HepG2 (cell line): Measurements from ENCODE around the gene C2orf49. TPM values are rescaled to one million over a fixed set of nuclear protein-coding genes. Genes with fewer than 3 reads are reported as not detected.

Experiments
- AFF4 ChIP-seq: sonication (generic); formaldehyde crosslinking; IDR thresholded peaks from 2 replicates; pipeline ENCODE4 v1.4.0; 2020; ENCODE audit warnings: missing genetic modification reagents
- ARNT ChIP-seq: fragments of 450-650 bp; IDR thresholded peaks from 2 replicates; pipeline ENCODE4 v1.6.1; 2017
- CBX5 ChIP-seq: sonication (generic); formaldehyde crosslinking; IDR thresholded peaks from 2 replicates; pipeline ENCODE4 v1.4.0; 2020; ENCODE audit warnings: missing genetic modification reagents, borderline replicate concordance
- FOXC1 ChIP-seq: sonication (generic); formaldehyde crosslinking; IDR thresholded peaks from 2 replicates; pipeline ENCODE4 v1.8.0; 2022; ENCODE audit warnings: mild to moderate bottlenecking, missing genetic modification reagents, borderline replicate concordance
- HCFC1 ChIP-seq: fragments of 150-350 bp; IDR thresholded peaks from 2 replicates; pipeline ENCODE4 v1.6.1; 2014; ENCODE audit warnings: low read depth, low read length
- HOXA3 ChIP-seq: sonication (generic); formaldehyde crosslinking; IDR thresholded peaks from 2 replicates; pipeline ENCODE4 v1.5.0; 2020; ENCODE audit warnings: missing genetic modification reagents
- MTA3 ChIP-seq: sonication (generic); formaldehyde crosslinking; IDR thresholded peaks from 2 replicates; pipeline ENCODE4 v1.4.0; 2020; ENCODE audit warnings: missing genetic modification reagents
- NFRKB ChIP-seq: fragments of 450-650 bp; IDR thresholded peaks from 2 replicates; pipeline ENCODE4 v1.6.1; 2017
- POLR2G ChIP-seq: fragments of 200-400 bp; formaldehyde crosslinking; IDR thresholded peaks from 2 replicates; pipeline ENCODE4 v1.6.1; 2018; ENCODE audit warnings: mild to moderate bottlenecking, low read depth, low read length, moderate library complexity
- PTBP1 ChIP-seq: fragments of 200-400 bp; formaldehyde crosslinking; IDR thresholded peaks from 2 replicates; pipeline ENCODE4 v1.6.1; 2018; ENCODE audit warnings: low read length, low read depth; ENCODE audit not compliant: poor library complexity, severe bottlenecking
- RFX1 ChIP-seq: fragments of 450-650 bp; IDR thresholded peaks from 2 replicates; pipeline ENCODE4 v1.6.1; 2017
- TAF15 ChIP-seq: fragments of 200-400 bp; formaldehyde crosslinking; IDR thresholded peaks from one replicate; pipeline ENCODE4 v1.6.1; 2018; ENCODE audit warnings: mild to moderate bottlenecking, low read depth, low read length; ENCODE audit not compliant: poor library complexity, severe bottlenecking
- ZC3H4 ChIP-seq: sonication (generic); formaldehyde crosslinking; IDR thresholded peaks from 2 replicates; pipeline ENCODE4 v1.4.0; 2020; ENCODE audit warnings: missing genetic modification reagents, borderline replicate concordance
- ZFP1 ChIP-seq: IDR thresholded peaks from 2 replicates; pipeline ENCODE4 v1.6.1; 2016
- ZFP36L1 ChIP-seq: sonication (generic); formaldehyde crosslinking; IDR thresholded peaks from 2 replicates; pipeline ENCODE4 v1.8.0; 2022; ENCODE audit warnings: mild to moderate bottlenecking, missing genetic modification reagents, moderate library complexity
- ZFP41 ChIP-seq: sonication (generic); formaldehyde crosslinking; IDR thresholded peaks from 2 replicates; pipeline ENCODE4 v1.4.0; 2020; ENCODE audit warnings: mild to moderate bottlenecking, missing genetic modification reagents, borderline replicate concordance
- ZNF138 ChIP-seq: sonication (generic); formaldehyde crosslinking; IDR thresholded peaks from 2 replicates; pipeline ENCODE4 v1.5.0; 2020; ENCODE audit warnings: mild to moderate bottlenecking, low read depth, missing genetic modification reagents
- ZNF564 ChIP-seq: sonication (generic); formaldehyde crosslinking; IDR thresholded peaks from 2 replicates; pipeline ENCODE4 v1.8.1; 2023; ENCODE audit warnings: mild to moderate bottlenecking, missing genetic modification reagents
- ZNF782 ChIP-seq: sonication (generic); formaldehyde crosslinking; IDR thresholded peaks from 2 replicates; pipeline ENCODE4 v1.4.0; 2020; ENCODE audit warnings: missing genetic modification reagents, mild to moderate bottlenecking, borderline replicate concordance
- ZNF878 ChIP-seq: sonication (generic); formaldehyde crosslinking; IDR thresholded peaks from 2 replicates; pipeline ENCODE4 v1.8.1; 2023; ENCODE audit warnings: mild to moderate bottlenecking, missing genetic modification reagents, moderate library complexity
- polyA plus RNA-seq, 8 experiments: library from polyadenylated mRNA; depleted of rRNA in 3 of 8; stranded (reverse) in 7 of 8; unstranded in 1 of 8; fragments of >200 nt; fragmentation: Illumina TruSeq in 4 of 8; extraction: Trizol in 4 of 8; gene quantifications; 2 replicates each; pipeline versions ENCODE4 v1.2.1 to v1.2.3, GENCODE V29; 2011 to 2016; ENCODE audit warnings: low read depth in 4 of 8, missing spikeins in 1 of 8, mixed read lengths in 1 of 8; ENCODE audit not compliant: insufficient read depth in 1 of 8
- total RNA-seq, 5 experiments: library from RNA; depleted of rRNA; stranded (reverse); fragments of >200 nt; fragmentation: Illumina TruSeq; extraction: Trizol; gene quantifications; 2 replicates each; pipeline ENCODE4 v1.2.3, GENCODE V29; 2016; ENCODE audit warnings: low read depth in 1 of 5
- TF ChIP-seq, protein P1 (sequence below): sonication (generic); formaldehyde crosslinking; IDR thresholded peaks from 2 replicates; pipeline ENCODE4 v1.8.0; 2022; ENCODE audit warnings: missing genetic modification reagents, mild to moderate bottlenecking, moderate library complexity, borderline replicate concordance
- TF ChIP-seq, protein P2 (sequence below): sonication (generic); IDR thresholded peaks from 2 replicates; pipeline ENCODE4 v1.6.1; 2016; ENCODE audit warnings: low read depth, borderline replicate concordance
- TF ChIP-seq, protein P3 (sequence below): sonication (generic); formaldehyde crosslinking; IDR thresholded peaks from 2 replicates; pipeline ENCODE4 v1.4.0; 2020; ENCODE audit warnings: mild to moderate bottlenecking, missing genetic modification reagents

The C2orf49 gene
- total and polyA plus RNA-seq, 2 of the 13 experiments (the other 11 are each of a cell fraction or from before 2014, with no cell fraction given), result 24.7 to 28.8 TPM

DNA sequence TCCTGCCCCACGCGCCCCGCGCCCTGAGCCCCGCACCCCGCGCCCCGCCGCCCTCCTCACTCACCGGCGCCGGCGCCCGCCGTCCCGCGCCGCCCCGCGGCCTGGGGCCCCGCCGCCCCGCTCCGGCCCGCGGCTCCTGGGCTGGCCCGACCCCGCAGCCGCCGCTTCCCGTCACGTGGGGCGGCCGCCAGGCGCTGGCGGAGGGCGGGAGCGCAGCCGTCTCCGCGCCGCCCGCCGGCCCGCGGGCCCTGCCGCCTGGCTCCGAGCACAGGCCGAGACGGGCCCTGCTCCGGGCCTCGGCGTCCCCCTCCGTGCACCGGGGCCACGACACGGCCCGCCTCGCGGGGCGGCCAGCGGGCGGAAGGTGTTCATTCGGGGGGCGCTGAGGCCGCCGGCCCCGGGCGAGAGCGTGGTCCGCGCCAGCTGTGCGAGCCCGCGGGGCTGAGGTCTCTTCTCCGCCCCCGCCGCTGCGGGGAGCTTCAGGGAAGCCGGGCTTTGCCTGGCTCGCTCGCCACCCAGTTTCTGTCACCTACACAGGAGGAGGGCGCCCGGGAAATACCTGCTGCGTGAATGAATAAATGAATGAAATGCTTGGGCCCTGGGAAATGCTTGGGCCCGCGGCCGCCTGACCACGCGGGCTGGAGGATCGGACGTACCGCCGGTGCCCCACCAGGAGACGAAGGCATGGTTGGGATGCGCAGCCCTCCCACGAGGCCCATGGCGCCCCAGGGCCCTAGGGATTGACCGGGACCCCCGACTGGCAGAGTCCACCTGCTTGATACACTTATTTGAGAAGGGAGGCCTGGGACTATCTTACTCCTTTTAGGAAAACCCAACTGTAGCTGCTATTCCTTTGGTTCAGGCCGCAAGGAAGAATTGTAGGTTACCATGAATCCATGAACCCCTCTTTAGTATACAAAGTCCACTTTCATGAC, 7.5 kb upstream of the C2orf49 start, which contains the start of gene TGFBRAP1 (continued):
- TF ChIP-seq, protein P1, sequence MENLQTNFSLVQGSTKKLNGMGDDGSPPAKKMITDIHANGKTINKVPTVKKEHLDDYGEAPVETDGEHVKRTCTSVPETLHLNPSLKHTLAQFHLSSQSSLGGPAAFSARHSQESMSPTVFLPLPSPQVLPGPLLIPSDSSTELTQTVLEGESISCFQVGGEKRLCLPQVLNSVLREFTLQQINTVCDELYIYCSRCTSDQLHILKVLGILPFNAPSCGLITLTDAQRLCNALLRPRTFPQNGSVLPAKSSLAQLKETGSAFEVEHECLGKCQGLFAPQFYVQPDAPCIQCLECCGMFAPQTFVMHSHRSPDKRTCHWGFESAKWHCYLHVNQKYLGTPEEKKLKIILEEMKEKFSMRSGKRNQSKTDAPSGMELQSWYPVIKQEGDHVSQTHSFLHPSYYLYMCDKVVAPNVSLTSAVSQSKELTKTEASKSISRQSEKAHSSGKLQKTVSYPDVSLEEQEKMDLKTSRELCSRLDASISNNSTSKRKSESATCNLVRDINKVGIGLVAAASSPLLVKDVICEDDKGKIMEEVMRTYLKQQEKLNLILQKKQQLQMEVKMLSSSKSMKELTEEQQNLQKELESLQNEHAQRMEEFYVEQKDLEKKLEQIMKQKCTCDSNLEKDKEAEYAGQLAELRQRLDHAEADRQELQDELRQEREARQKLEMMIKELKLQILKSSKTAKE (CRISPR knock-in tag), result no peak
- TF ChIP-seq NFRKB, result no peak
- peak; percentile 80 for TF ChIP-seq ZNF782 (CRISPR knock-in tag)
- TF ChIP-seq ZNF138, result peak; percentile 59
- no peak for TF ChIP-seq ZFP1 (CRISPR knock-in tag)
- peak; percentile 62 for TF ChIP-seq TAF15
- TF ChIP-seq AFF4 (CRISPR knock-in tag), result peak; percentile 78; the same call in 1 of the 2 replicates
- peak; percentile 90 for TF ChIP-seq PTBP1
- TF ChIP-seq ZNF878, result no peak; the same call in 1 of the 2 replicates
- 0 out of 2 replicates have a peak, but pooled peaks have one; percentile 42 for TF ChIP-seq ZFP41 (CRISPR knock-in tag)
- TF ChIP-seq, protein P2, sequence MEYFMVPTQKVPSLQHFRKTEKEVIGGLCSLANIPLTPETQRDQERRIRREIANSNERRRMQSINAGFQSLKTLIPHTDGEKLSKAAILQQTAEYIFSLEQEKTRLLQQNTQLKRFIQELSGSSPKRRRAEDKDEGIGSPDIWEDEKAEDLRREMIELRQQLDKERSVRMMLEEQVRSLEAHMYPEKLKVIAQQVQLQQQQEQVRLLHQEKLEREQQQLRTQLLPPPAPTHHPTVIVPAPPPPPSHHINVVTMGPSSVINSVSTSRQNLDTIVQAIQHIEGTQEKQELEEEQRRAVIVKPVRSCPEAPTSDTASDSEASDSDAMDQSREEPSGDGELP, result peak; percentile 53; the same call in 1 of the 2 replicates
- peak; percentile 78; the same call in 1 of the 2 replicates for TF ChIP-seq ZC3H4 (CRISPR knock-in tag)
- TF ChIP-seq ARNT, result no peak
- peak; percentile 51; the same call in 1 of the 2 replicates for TF ChIP-seq ZNF564 (CRISPR knock-in tag)
- no peak for TF ChIP-seq RFX1
- TF ChIP-seq POLR2G, result peak; percentile 86
- peak; percentile 95 for TF ChIP-seq FOXC1
- TF ChIP-seq HCFC1, result peak; percentile 9; the same call in 1 of the 2 replicates
- peak; percentile 47; the same call in 1 of the 2 replicates for TF ChIP-seq CBX5 (CRISPR knock-in tag)
- peak; percentile 55; the same call in 1 of the 2 replicates for TF ChIP-seq HOXA3 (CRISPR knock-in tag)
- no peak for TF ChIP-seq MTA3 (CRISPR knock-in tag)
- TF ChIP-seq, protein P3, sequence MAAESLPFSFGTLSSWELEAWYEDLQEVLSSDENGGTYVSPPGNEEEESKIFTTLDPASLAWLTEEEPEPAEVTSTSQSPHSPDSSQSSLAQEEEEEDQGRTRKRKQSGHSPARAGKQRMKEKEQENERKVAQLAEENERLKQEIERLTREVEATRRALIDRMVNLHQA, result no peak
- peak; percentile 55 for TF ChIP-seq ZFP36L1
